CD14-positive monocyte (primary cell): ENCODE data around the gene SPEN. TPM values are rescaled to one million over a fixed set of nuclear protein-coding genes. Genes with fewer than 3 reads are reported as not detected.
A peak's percentile ranks its signal among the peaks of the same experiment; 100 is the strongest.
"Not testable (repeated sequence)": the region's sequence is repeated elsewhere in the genome, so short reads cannot be mapped to it uniquely, and the experiment has no call there.

Experiments
- DNase-seq, 3 donors: peaks; one replicate each; pipeline ENCODE4 v3.0.0-alpha.2; 2011 to 2022
- H2AFZ ChIP-seq: 2 replicates; pipeline ENCODE4 v1.6.0; 2012; ENCODE audit warnings: mild to moderate bottlenecking, low read depth, low read length, inconsistent platforms; ENCODE audit not compliant: insufficient read depth, poor library complexity, severe bottlenecking
- H3K27ac ChIP-seq, 2 donors: 1 replicate in 1 of 2; 2 replicates in 1 of 2; pipeline ENCODE4 v1.5.1; 2012 to 2013; ENCODE audit warnings: low read length in 2 of 2, control low read depth in 1 of 2, inconsistent platforms in 1 of 2, low read depth in 1 of 2, mild to moderate bottlenecking in 1 of 2
- H3K27me3 ChIP-seq, 2 donors: one replicate each; pipeline versions ENCODE4 v1.6.0 to v1.6.1; 2011 to 2013; ENCODE audit warnings: low read length in 2 of 2; ENCODE audit not compliant: control insufficient read depth in 2 of 2, insufficient read depth in 2 of 2
- H3K36me3 ChIP-seq, 2 donors: replicated peaks in 1 of 2; 1 replicate in 1 of 2; 2 replicates in 1 of 2; pipeline versions ENCODE4 v1.5.1 to v1.6.1; 2012 to 2013; ENCODE audit warnings: low read length in 2 of 2, control low read depth in 1 of 2, inconsistent platforms in 1 of 2, mild to moderate bottlenecking in 1 of 2; ENCODE audit not compliant: insufficient read depth in 2 of 2, control insufficient read depth in 1 of 2
- H3K4me1 ChIP-seq, 2 donors: 1 replicate in 1 of 2; 2 replicates in 1 of 2; pipeline versions ENCODE4 v1.5.1 to v1.6.1; 2012 to 2013; ENCODE audit warnings: low read length in 2 of 2, control low read depth in 1 of 2, inconsistent platforms in 1 of 2, mild to moderate bottlenecking in 1 of 2, moderate library complexity in 1 of 2; ENCODE audit not compliant: insufficient read depth in 2 of 2, control insufficient read depth in 1 of 2
- H3K4me2 ChIP-seq: replicated peaks from 2 replicates; pipeline ENCODE3; 2012; ENCODE audit warnings: low read length, moderate library complexity, mild to moderate bottlenecking; ENCODE audit not compliant: poor library complexity, severe bottlenecking; ENCODE audit errors: extremely low read depth
- H3K4me3 ChIP-seq, 3 experiments: fragments of 200-600 bp in 1 of 3; sonication (generic) in 1 of 3; replicated peaks in 1 of 3; 1 replicate in 2 of 3; 2 replicates in 1 of 3; pipeline ENCODE4 v1.5.1; 2011 to 2013; ENCODE audit warnings: low read length in 3 of 3, mild to moderate bottlenecking in 3 of 3, control low read depth in 2 of 3, low read depth in 2 of 3, inconsistent platforms in 1 of 3, moderate library complexity in 1 of 3
- H3K79me2 ChIP-seq: 2 replicates; pipeline ENCODE4 v1.6.0; 2012; ENCODE audit warnings: mild to moderate bottlenecking, control low read depth, inconsistent platforms, low read length, moderate library complexity; ENCODE audit not compliant: insufficient read depth
- H3K9ac ChIP-seq: 2 replicates; pipeline ENCODE4 v1.6.0; 2017; ENCODE audit warnings: low read length, mild to moderate bottlenecking; ENCODE audit not compliant: insufficient read depth, poor library complexity, severe bottlenecking
- H3K9me3 ChIP-seq, 2 donors: replicated peaks in 1 of 2; 1 replicate in 1 of 2; 2 replicates in 1 of 2; pipeline versions ENCODE4 v1.5.1 to v1.6.1; 2012 to 2013; ENCODE audit warnings: low read length in 2 of 2, control low read depth in 1 of 2; ENCODE audit not compliant: control insufficient read depth in 1 of 2, insufficient read depth in 1 of 2
- H4K20me1 ChIP-seq: 2 replicates; pipeline ENCODE4 v1.6.0; 2012; ENCODE audit warnings: mild to moderate bottlenecking, low read length, control low read depth, moderate library complexity; ENCODE audit not compliant: insufficient read depth
- H3K27ac Mint-ChIP-seq, 7 donors: one replicate each; pipeline ENCODE4 v1.8.0; 2020; ENCODE audit warnings: mild to moderate bottlenecking in 7 of 7, mixed read lengths in 7 of 7, moderate library complexity in 6 of 7, inconsistent platforms in 2 of 7
- H3K27me3 Mint-ChIP-seq, 3 donors: one replicate each; pipeline ENCODE4 v1.8.0; 2021 to 2022; ENCODE audit warnings: low read depth in 3 of 3, mild to moderate bottlenecking in 3 of 3, mixed read lengths in 3 of 3, moderate library complexity in 3 of 3, inconsistent platforms in 1 of 3
- H3K36me3 Mint-ChIP-seq, 2 donors: one replicate each; pipeline ENCODE4 v1.8.0; 2020; ENCODE audit warnings: mixed read lengths in 2 of 2, inconsistent platforms in 1 of 2, mild to moderate bottlenecking in 1 of 2
- H3K4me1 Mint-ChIP-seq: one replicate; pipeline ENCODE4 v1.8.0; 2020; ENCODE audit warnings: mild to moderate bottlenecking, mixed read lengths
- H3K4me3 Mint-ChIP-seq, 2 donors: one replicate each; pipeline ENCODE4 v1.8.0; 2020; ENCODE audit warnings: mild to moderate bottlenecking in 2 of 2, mixed read lengths in 2 of 2, moderate library complexity in 1 of 2
- H3K9me3 Mint-ChIP-seq, 7 donors: one replicate each; pipeline ENCODE4 v1.8.0; 2020 to 2022; ENCODE audit warnings: mixed read lengths in 7 of 7, mild to moderate bottlenecking in 6 of 7, moderate library complexity in 6 of 7, inconsistent platforms in 2 of 7
- CTCF ChIP-seq: fragments of 200-600 bp; IDR thresholded peaks from one replicate; pipeline ENCODE4 v1.8.0; 2022; ENCODE audit warnings: antibody characterized with exemption, mild to moderate bottlenecking
- WGBS: methylation state at CpG from one replicate; pipeline ENCODE4 v1.1.5; 2013; ENCODE audit warnings: missing lambda C conversion rate; ENCODE audit not compliant: insufficient coverage; 5-methylcytosine and 5-hydroxymethylcytosine counted together
- intact Hi-C, 2 donors: fragments of 100-400 bp; cut with micrococcal nuclease; formaldehyde crosslinking; loops; one replicate each; pipeline versions ENCODE4 v1.15.0 to v1.15.1; 2023
- polyA plus RNA-seq, 3 donors: library from polyadenylated mRNA; depleted of rRNA in 1 of 3; unstranded in 2 of 3; stranded (reverse) in 1 of 3; fragments of 300-500 nt in 2 of 3; fragments of >200 nt in 1 of 3; fragmentation: Illumina TruSeq in 2 of 3; gene quantifications; 1 replicate in 2 of 3; 2 replicates in 1 of 3; pipeline ENCODE4 v1.2.3, GENCODE V29; 2012 to 2021

The SPEN gene
- polyA plus RNA-seq, 3 donors = 3.1 to 30.9 (median 6.1) TPM

- intact Hi-C loops = no loop called here
- Histone ChIP-seq H3K9me3 (no peaks in the 10 kb centered on the region), H3K27ac (no peak overlapping the region), H3K27me3 (peaks cover 0 to 7% of the 10 kb centered on the region in 2 donors), H3K4me3 (no peak overlapping the region), H4K20me1 (no peaks in the 10 kb centered on the region), H3K9ac (no peak overlapping the region), H3K36me3 (no peaks in the 10 kb centered on the region), H3K4me2 (no peak overlapping the region), H3K4me1 (no peaks in the 10 kb centered on the region), H3K79me2 (no peaks in the 10 kb centered on the region), H2AFZ (no peak overlapping the region)
- no peak overlapping the region for H3K4me3 Mint-ChIP-seq
- H3K36me3 Mint-ChIP-seq = no peaks in the 10 kb centered on the region
- H3K9me3 Mint-ChIP-seq = peaks cover 0 to 1% (median 0%) of the 10 kb centered on the region in 7 donors
- H3K27ac Mint-ChIP-seq = no peak overlapping the region
- H3K27me3 Mint-ChIP-seq = peaks cover 22 to 27% (median 23%) of the 10 kb centered on the region in 3 donors
- DNase-seq = no peak
- no peak for TF ChIP-seq CTCF
- 100% methylated on average over 3 of the region's 10 CpGs for WGBS
- no peaks in the 10 kb centered on the region for H3K4me1 Mint-ChIP-seq
These were observed 40.4 kb upstream of the SPEN start for GRCh38 chr1:15807121-15807520.

GRCh38 chr1:15807549-15807948, 40.0 kb upstream of the SPEN start, which contains the start of gene UQCRHL:
UQCRHL (minus strand) TSS chr1:15807649; CDS start chr1:15807649, 0 bp downstream.
- H3K9me3 Mint-ChIP-seq, H4K20me1 ChIP-seq, H3K27ac ChIP-seq, H3K4me1 Mint-ChIP-seq, H3K79me2 ChIP-seq, H3K9me3 ChIP-seq, H3K4me1 ChIP-seq, H3K4me2 ChIP-seq, H3K4me3 ChIP-seq, DNase-seq, H2AFZ ChIP-seq, H3K36me3 Mint-ChIP-seq, H3K36me3 ChIP-seq, intact Hi-C loops, H3K27me3 ChIP-seq, H3K4me3 Mint-ChIP-seq, H3K9ac ChIP-seq: not testable (repeated sequence)
- no CpG with 5 or more reads among the region's 11 CpGs for WGBS
- Mint-ChIP-seq H3K27ac (peak within 1 kb of the TSS in 2 of 7 donors; percentile 42 to 61), H3K27me3 (peaks cover 18 to 23% (median 21%) of the 10 kb centered on the region in 3 donors)
